Suppressor macrophage (primary cell): ENCODE data around the gene ANTXR2.
"Not testable (repeated sequence)": the region's sequence is repeated elsewhere in the genome, so short reads cannot be mapped to it uniquely, and the experiment has no call there.

ENCODE experiments used
- DNase-seq, 4 experiments: peaks; one replicate each; pipeline ENCODE4 v3.0.0-alpha.2; 2020 to 2022

ANTXR2 gene

GRCh38 chr4:79907001-79907400 lies 166.0 kb downstream of the ANTXR2 start:
- peak; percentile 21 to 74 (median 54) for DNase-seq

- peak in 1 of 4 experiments; percentile 9 for DNase-seq
Observed at GRCh38 chr4:79906303-79906702, 166.7 kb downstream of the ANTXR2 start.

DNA sequence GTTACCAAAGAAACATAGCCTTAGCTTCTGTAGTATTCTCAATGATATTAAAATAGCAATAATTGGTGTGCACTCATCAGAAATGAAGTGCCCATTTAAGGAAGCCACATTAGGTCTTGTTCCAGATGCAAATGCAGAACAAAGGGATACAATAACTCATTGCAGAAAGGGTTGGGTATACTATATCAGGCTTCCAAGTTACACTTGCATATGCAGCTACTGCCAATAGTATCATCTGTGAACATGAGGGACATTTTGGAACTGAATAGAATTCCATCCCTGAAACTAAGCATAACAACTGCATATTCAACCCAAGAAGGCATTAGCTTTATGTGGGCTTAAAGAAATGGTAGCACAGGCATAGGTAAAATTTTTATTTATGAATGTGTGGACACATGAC lies 167.8 kb downstream of the ANTXR2 start:
- no peak for DNase-seq

DNA sequence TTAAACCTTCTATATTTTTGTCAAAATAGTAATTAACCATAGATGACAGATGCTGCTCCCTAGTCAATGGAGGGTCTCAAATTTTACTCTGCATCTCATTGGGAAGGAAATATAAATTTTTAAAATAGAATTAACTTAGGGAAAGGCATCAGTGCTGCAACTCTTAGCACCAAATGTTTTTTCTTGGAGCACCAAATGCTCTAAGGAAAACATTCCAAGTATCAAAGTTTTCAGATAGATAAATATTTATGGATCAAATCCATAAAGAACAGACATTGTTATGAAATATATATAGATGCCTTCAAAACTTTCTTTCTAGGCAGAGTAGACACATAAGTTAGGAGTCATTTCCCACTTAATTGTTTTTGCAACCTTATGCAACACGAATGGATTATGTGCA lies 168.7 kb downstream of the ANTXR2 start:
- no peak for DNase-seq

DNA sequence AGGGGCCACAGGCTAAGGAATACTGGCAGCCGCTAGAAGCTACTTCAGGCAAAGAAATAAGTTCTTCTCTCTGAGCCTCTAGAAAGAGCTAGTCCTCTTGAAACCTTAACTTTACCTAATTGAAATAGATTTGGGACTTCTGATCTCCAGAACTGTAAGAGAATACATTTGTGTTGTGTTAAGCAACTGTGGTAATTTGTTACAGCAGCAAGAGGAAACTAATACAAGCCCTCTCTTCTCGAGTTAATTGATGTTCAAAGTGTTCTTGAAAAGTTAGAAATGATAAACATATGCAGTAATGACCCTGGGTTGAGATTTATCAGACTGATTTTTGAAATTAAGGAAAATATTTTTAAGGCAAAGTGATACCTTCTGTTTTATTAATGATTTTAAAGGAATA lies 172.8 kb downstream of the ANTXR2 start:
- DNase-seq, result no peak

DNA sequence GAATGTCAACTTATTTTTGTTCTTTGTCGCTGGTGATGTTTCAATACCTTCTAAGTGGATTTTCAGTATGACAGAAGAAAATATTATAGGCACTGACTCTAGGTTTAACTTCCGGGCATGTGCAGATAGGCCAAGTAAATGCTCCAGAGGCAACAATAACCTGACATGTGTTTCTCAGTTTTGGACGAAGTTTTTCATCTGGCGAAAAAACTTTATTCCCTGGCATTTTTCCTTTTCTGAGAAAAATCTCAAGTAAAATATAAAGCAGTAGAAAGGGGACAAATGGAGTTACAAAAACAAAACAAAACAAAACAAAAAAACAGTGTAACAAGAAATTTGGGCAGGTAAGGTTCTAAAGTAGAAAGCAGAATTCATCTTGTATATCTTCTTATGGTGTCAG lies 173.5 kb downstream of the ANTXR2 start:
- no peak for DNase-seq

GRCh38 chr4:79898055-79898454 lies 175.0 kb downstream of the ANTXR2 start:
- DNase-seq, result no peak

DNA sequence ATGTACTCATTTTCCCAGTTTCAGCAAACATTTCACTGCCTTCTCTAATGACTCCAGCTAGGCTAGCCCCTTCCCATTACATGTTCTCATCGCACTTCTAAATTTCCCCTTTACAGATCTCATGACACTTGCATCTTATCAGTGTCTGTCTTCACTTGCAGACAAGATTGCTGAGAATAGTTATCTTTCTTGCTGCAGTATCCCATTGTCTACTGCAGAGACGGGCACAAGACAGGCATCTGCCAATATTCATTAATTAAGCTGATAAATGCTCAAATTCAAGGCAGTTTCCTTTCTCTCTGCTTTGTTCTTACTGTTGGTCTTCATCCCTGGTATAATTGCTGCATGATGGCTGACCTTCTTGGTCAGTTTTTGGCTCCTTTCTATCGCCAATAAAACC lies 175.9 kb downstream of the ANTXR2 start:
- DNase-seq, result no peak

DNA sequence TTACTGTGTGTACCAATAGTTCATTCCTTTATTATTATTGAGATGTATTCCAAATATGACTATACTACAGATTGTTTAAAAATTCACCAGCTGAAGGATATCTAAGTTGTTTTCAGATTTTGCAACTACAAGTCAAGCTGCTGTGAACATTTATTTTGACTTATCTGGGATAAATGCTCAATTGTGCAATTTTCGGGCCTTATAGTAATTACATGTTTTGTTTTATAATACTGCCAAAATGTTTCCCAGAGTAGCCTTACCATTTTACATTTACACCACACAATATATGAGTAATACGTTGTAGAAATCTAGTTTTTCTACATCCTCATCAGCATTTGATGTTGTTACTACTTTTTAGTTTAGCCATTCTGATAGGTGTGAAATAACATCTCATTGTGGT lies 179.6 kb downstream of the ANTXR2 start:
- no peak for DNase-seq

DNA sequence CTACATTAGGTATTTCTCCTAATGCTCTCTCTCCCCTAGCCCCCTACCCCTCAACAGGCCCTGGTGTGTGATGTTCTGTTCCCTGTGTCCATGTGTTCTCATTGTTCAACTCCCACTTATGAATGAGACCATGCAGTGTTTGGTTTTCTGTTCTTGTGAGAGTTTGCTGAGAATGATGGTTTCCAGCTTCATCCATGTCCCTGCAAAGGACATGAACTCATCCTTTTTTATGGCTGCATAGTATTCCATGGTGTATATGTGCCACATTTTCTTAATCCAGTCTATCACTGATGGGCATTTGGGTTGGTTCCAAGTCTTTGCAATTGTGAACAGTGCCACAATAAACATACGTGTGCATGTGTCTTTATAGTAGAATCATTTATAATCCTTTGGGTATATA lies 184.0 kb downstream of the ANTXR2 start:
- not testable (repeated sequence) for DNase-seq

DNA sequence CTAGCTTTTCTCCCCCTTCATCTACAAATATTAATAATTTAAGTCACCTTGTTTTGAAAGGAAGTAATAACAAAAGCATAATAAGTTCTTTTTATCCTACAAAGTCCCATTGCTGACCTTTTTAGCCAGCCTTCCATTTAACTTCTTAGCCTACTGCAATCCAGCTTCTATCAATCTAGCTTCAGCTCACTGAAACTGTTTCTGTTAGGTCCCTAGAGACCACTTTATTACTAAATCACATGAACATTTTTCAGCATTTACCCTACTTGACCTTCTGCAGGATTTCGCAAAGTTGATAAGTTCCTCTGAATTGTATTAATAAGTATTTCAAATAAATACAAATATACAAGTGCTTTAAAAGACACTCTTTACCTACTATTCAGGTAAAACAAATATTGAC lies 186.5 kb downstream of the ANTXR2 start:
- DNase-seq, result no peak

DNA sequence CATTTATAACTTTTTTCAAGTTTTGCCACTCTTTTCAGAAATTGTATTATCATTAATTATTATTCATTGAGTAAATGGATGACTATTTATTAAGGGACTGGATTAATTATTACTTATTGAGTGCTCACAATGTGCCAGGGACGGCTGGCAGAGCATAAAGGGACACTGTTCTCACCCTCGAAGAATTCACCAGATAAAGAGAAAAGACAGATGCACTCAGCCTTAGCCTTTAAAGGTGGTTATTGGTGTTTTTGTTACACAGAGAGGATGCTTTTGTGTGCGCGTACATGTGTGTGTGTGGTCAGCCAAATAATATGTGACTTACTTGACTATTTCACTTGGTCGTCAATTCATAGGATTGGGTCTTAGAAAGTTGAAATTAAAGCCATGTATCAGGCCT lies 187.0 kb downstream of the ANTXR2 start:
- no peak for DNase-seq

GRCh38 chr4:79883290-79883689 lies 189.7 kb downstream of the ANTXR2 start:
- no peak for DNase-seq

- no peak for DNase-seq
Observed at GRCh38 chr4:79882806-79883205, 190.2 kb downstream of the ANTXR2 start.

DNA sequence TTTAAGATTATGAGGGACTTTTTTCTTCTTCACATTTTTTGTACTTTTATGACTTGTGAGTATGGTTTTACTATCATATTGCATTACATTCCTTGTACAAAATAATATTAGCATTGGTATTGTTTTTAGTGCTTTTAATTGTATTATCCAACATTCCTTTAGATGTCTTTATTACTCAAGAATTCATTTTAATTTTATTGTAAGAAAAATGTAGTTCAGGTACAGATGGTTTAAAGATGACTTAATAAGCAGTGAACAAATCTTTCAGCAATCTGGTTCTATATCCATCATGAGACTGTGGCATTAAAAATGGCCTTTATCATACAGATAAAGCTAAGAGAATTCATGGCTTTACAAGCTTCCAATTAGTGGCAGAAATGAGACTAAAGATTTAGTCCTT lies 191.6 kb downstream of the ANTXR2 start:
- DNase-seq, result no peak

GRCh38 chr4:79877511-79877910 lies 195.5 kb downstream of the ANTXR2 start:
- DNase-seq, result no peak

GRCh38 chr4:79875344-79875899 lies 197.6 kb downstream of the ANTXR2 start:
- DNase-seq, result no peak

GRCh38 chr4:79874197-79874596 lies 198.8 kb downstream of the ANTXR2 start:
- no peak for DNase-seq

- DNase-seq, result no peak
Observed at GRCh38 chr4:79872738-79873137, 200.3 kb downstream of the ANTXR2 start.

DNA sequence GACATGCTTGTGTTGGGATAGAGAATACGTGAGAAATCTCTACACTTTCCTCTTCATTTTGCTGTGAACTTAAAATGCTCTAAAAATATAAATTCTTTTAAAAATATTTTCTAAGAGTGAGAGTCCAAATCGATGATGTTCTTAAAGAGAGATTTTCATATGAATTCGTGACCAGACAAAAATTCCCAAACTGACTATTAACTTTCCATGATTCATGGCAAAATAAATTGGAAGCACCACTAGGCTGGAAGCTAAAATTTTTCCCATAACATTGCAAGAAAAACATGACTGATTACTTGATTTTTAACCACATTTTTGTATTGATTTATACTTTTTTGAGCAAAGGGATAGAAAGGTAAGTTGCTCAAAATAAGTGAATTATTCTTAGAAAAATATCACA lies 201.1 kb downstream of the ANTXR2 start:
- no peak for DNase-seq

DNA sequence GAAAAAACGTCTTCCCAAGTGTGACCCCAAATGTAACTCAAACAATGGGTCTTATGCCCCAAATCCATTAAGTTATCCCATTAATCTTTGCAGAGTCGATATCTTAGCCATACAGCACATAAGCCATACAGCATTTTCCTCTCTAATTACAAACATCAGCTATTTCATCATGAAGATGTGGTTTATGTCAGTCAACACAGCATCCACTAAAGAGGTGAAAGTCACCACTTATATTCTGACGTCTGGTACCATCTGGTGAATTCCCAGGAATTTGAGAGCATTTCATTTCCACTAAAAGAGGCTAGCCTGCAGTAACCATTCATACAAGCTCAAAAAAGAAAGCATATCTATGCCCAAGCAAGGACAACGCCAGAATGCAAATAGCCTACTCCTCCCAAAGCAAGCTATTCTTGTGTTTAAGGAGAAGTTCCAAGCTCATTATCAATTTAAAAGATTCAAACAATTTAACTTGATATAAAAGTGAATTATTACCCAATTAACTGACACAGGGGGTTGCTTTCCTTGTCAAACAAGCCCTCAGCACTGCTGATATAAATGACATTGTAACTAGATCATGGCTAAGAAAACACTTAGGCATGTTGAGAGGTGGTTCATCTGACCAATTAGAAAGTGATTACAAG lies 203.3 kb downstream of the ANTXR2 start:
- no peak for DNase-seq

- DNase-seq, result no peak
Observed at GRCh38 chr4:79865201-79865597, 207.8 kb downstream of the ANTXR2 start.

DNA sequence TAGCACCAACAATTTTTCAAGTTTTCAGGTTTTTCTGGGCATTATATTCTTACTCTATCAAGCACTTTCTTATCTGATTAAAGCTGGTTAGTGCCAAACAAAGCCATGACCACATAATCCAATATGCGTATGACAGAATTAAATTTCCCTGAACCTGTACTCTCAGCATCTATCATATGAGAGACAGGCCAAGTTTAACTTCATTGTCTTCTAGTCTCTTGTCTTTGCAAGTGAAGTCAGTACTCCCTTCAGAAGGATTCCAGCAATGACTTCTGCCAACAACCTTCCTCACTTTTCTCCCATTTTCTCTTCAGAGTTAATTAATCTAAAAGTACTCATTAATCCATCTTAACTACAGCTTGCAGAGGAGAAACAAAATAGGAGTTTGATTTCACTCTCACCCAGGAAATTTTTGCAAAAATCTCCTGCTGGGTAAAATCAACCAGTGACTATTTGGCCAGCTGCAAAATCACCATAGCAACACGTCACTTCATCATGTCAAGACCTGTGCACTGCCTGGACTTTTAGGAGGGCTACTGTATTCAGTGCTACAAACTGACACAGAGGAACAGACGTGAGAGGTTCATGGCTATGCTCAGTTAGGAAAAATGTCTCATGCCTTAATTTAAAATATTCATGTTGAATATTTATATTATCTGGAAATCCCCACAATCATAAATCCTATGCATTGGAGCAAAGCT lies 208.4 kb downstream of the ANTXR2 start:
- DNase-seq, result no peak

GRCh38 chr4:79863333-79863732 lies 209.7 kb downstream of the ANTXR2 start:
- DNase-seq, result no peak
